ENCODE results near the gene PAX7.

PAX7 gene

DNA sequence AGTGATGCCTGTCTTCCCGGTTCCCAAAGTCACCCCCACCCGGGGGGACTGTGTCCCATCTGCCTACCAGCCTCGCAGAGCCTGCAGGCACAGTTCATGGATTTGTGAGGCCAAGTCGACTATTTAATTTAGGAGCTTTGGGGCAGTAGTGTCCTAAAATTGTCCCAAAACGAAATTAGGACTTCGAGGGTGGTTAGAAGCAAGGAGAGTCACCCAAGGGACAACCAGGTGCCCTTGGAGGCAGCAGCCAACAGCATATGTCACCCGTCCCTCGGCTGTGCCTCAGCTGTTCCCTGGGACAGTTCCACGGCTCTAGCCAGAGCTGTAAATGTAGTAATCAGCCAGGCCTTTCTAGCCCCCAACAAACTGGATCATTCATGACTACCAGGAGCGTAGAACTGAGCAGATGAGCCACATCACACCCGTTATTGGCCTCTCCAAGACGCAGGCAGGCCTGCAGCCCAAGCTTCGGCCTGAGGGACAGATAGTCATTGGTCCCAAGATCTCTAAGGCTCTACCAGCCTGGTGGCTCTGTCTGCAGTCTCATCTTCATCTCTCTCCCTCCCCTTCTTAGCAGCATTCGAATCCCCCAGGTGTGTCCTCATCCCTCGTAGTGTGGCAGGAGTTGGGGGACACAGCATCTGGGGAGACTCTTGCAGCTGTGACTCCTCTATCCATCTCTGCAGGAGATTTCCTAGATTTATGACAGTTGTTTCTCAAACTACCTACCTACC is 2.9 kb downstream of the PAX7 start:
- Histone ChIP-seq H2AFZ (ENCODE audit: low read depth) (no peak overlapping the region), H4K20me1 (ENCODE audit: insufficient read depth) (no peaks in the 10 kb centered on the region), H3K4me3 (IDR thresholded peaks at IDR 0.05; ENCODE audit: insufficient read depth, low read depth, low read length) (no peak overlapping the region), H3K4me2 (no peak overlapping the region), H3K79me2 (ENCODE audit: insufficient read depth, low read depth) (no peaks in the 10 kb centered on the region), H3K36me3 (ENCODE audit: insufficient read depth) (no peaks in the 10 kb centered on the region), H3K4me1 (ENCODE audit: low read depth, poor library complexity, severe bottlenecking) (no peaks in the 10 kb centered on the region), H3K27me3 (ENCODE audit: insufficient read depth, low read depth) (peaks cover 30% of the 10 kb centered on the region; the same call in 1 of the 2 replicates), H3K9ac (no peak overlapping the region), H3K27ac (no peak overlapping the region)
- TF ChIP-seq, protein P1, sequence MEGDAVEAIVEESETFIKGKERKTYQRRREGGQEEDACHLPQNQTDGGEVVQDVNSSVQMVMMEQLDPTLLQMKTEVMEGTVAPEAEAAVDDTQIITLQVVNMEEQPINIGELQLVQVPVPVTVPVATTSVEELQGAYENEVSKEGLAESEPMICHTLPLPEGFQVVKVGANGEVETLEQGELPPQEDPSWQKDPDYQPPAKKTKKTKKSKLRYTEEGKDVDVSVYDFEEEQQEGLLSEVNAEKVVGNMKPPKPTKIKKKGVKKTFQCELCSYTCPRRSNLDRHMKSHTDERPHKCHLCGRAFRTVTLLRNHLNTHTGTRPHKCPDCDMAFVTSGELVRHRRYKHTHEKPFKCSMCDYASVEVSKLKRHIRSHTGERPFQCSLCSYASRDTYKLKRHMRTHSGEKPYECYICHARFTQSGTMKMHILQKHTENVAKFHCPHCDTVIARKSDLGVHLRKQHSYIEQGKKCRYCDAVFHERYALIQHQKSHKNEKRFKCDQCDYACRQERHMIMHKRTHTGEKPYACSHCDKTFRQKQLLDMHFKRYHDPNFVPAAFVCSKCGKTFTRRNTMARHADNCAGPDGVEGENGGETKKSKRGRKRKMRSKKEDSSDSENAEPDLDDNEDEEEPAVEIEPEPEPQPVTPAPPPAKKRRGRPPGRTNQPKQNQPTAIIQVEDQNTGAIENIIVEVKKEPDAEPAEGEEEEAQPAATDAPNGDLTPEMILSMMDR (conservative IDR thresholded peaks at IDR 0.05; ENCODE audit: low read depth, low read length), result no peak

DNA sequence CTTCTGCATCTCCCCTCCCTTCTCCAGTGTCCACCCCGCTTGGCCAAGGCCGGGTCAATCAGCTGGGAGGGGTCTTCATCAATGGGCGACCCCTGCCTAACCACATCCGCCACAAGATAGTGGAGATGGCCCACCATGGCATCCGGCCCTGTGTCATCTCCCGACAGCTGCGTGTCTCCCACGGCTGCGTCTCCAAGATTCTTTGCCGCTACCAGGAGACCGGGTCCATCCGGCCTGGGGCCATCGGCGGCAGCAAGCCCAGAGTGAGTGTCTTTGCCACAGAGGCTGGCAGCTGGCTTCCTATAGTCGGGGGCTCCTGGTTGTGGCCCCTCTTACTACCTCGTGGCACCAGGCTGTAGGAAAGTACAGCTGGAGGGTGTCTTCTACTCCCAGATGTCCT is 3.6 kb downstream of the PAX7 start:
- Histone ChIP-seq H3K4me1 (ENCODE audit: low read depth, poor library complexity, severe bottlenecking) (no peaks in the 10 kb centered on the region), H3K27me3 (ENCODE audit: insufficient read depth, low read depth) (peaks cover 34% of the 10 kb centered on the region; the same call in 1 of the 2 replicates), H3K36me3 (ENCODE audit: insufficient read depth) (no peaks in the 10 kb centered on the region), H3K9ac (no peak overlapping the region), H3K4me2 (no peak overlapping the region), H3K4me3 (IDR thresholded peaks at IDR 0.05; ENCODE audit: insufficient read depth, low read depth, low read length) (no peak overlapping the region), H2AFZ (ENCODE audit: low read depth) (no peak overlapping the region), H3K27ac (no peak overlapping the region), H4K20me1 (ENCODE audit: insufficient read depth) (no peaks in the 10 kb centered on the region), H3K79me2 (ENCODE audit: insufficient read depth, low read depth) (no peaks in the 10 kb centered on the region)
- TF ChIP-seq, protein P1 (conservative IDR thresholded peaks at IDR 0.05; ENCODE audit: low read depth, low read length), result no peak

DNA sequence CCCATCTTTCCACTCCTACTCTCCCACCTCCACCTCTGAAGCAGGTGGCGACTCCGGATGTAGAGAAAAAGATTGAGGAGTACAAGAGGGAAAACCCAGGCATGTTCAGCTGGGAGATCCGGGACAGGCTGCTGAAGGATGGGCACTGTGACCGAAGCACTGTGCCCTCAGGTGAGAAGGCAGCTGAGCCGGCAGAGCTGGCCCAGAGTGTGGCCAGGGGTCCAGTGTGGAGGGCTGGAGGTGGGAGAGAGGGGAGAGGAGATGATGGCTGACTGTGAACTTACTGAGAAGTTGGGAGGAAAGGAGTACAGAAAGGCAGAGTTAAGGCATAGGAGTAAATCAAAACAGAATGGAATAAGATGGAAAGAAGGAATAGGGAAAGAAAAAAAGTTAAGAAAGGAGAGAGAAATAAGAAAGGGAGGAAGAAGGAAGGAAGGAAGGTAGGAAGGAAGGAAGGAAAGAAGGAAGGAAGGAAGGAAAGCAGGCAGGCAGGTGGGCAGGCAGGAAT is 4.5 kb downstream of the PAX7 start:
- H4K20me1 ChIP-seq (ENCODE audit: insufficient read depth), result no peaks in the 10 kb centered on the region

DNA sequence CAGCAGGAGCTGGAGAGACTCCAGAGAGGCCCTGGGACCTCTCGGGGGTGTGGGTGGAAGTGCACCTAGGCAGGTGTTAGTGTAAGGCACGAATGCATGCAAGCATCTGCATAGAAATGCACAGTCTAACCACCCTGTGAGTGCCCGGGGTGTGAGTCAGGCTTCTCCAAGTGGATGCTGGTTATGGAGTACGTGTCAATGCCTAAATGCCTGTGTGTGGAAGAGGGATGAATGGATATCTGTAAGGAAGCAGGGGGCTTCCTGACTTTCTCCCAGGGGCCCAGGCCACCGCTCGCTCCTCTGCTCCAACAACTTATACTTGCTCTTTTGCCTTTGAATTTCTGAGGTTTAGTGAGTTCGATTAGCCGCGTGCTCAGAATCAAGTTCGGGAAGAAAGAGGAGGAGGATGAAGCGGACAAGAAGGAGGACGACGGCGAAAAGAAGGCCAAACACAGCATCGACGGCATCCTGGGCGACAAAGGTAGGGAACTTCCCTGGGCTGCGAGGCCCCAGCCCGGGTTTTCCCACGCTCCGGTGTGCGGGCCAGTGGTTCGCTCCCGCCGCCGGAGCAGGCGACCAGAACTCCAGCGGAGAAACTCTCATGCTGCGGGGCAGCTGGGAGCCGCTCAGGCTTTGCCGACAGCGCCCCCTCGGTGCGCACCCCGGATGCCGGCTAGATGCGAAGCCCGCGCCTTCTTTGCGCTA is 5.4 kb downstream of the PAX7 start:
- Histone ChIP-seq H3K4me3 (IDR thresholded peaks at IDR 0.05; ENCODE audit: insufficient read depth, low read depth, low read length) (no peak overlapping the region), H4K20me1 (ENCODE audit: insufficient read depth) (no peaks in the 10 kb centered on the region), H2AFZ (ENCODE audit: low read depth) (no peak overlapping the region), H3K79me2 (ENCODE audit: insufficient read depth, low read depth) (no peaks in the 10 kb centered on the region), H3K36me3 (ENCODE audit: insufficient read depth) (no peaks in the 10 kb centered on the region), H3K27me3 (ENCODE audit: insufficient read depth, low read depth) (peaks cover 41% of the 10 kb centered on the region; the same call in 1 of the 2 replicates), H3K9ac (no peak overlapping the region), H3K4me2 (no peak overlapping the region), H3K4me1 (ENCODE audit: low read depth, poor library complexity, severe bottlenecking) (no peaks in the 10 kb centered on the region), H3K27ac (no peak overlapping the region)
- TF ChIP-seq, protein P1 (conservative IDR thresholded peaks at IDR 0.05; ENCODE audit: low read depth, low read length), result no peak

More for the DNA sequence above, 4.5 kb downstream of the PAX7 start:
- TF ChIP-seq, protein P1 (conservative IDR thresholded peaks at IDR 0.05; ENCODE audit: low read depth, low read length), result no peak
- H3K36me3 ChIP-seq (ENCODE audit: insufficient read depth), result no peaks in the 10 kb centered on the region
- no peaks in the 10 kb centered on the region for H3K79me2 ChIP-seq (ENCODE audit: insufficient read depth, low read depth)
- no peak overlapping the region for H2AFZ ChIP-seq (ENCODE audit: low read depth)
- H3K9ac ChIP-seq, result no peak overlapping the region
- H3K27ac ChIP-seq, result no peak overlapping the region
- peaks cover 38% of the 10 kb centered on the region; the same call in 1 of the 2 replicates for H3K27me3 ChIP-seq (ENCODE audit: insufficient read depth, low read depth)
- no peak overlapping the region for H3K4me3 ChIP-seq (IDR thresholded peaks at IDR 0.05; ENCODE audit: insufficient read depth, low read depth, low read length)
- H3K4me1 ChIP-seq (ENCODE audit: low read depth, poor library complexity, severe bottlenecking), result no peaks in the 10 kb centered on the region
- no peak overlapping the region for H3K4me2 ChIP-seq

All from KMS-11 (cell line).